Measurements from ENCODE around the gene TNFRSF18.
A peak's percentile ranks its signal among the peaks of the same experiment; 100 is the strongest.

Gene TNFRSF18

GRCh38 chr1:1164701-1165451 is 41.5 kb downstream of the TNFRSF18 start:
- no peak for DNase-seq (ENCODE audit: low spot score)

- DNase-seq (ENCODE audit: low spot score) = no peak
Measured at GRCh38 chr1:1164361-1164700, 42.1 kb downstream of the TNFRSF18 start.

- DNase-seq (ENCODE audit: low spot score) = no peak
Measured at GRCh38 chr1:1163538-1164070, 42.8 kb downstream of the TNFRSF18 start.

- DNase-seq (ENCODE audit: low spot score) = no peak
Measured at GRCh38 chr1:1162597-1163537, 43.5 kb downstream of the TNFRSF18 start.

GRCh38 chr1:1161683-1162079 is 44.7 kb downstream of the TNFRSF18 start:
- DNase-seq (ENCODE audit: low spot score) = no peak

- no peak for DNase-seq (ENCODE audit: low spot score)
Measured at GRCh38 chr1:1161078-1161682, 45.2 kb downstream of the TNFRSF18 start.

- no peak for DNase-seq (ENCODE audit: low spot score)
Measured at GRCh38 chr1:1160281-1160930, 46.0 kb downstream of the TNFRSF18 start.

- DNase-seq (ENCODE audit: low spot score) = peak; percentile 89
Measured at GRCh38 chr1:1157914-1158710, 48.3 kb downstream of the TNFRSF18 start.

- peak; percentile 76 for DNase-seq (ENCODE audit: low spot score)
Measured at GRCh38 chr1:1157426-1157913, 48.9 kb downstream of the TNFRSF18 start.

- DNase-seq (ENCODE audit: low spot score) = no peak
Measured at GRCh38 chr1:1157033-1157365, 49.4 kb downstream of the TNFRSF18 start.

GRCh38 chr1:1156140-1157032 is 50.0 kb downstream of the TNFRSF18 start:
- DNase-seq (ENCODE audit: low spot score) = peak; percentile 31

- no peak for DNase-seq (ENCODE audit: low spot score)
Measured at GRCh38 chr1:1155258-1155657, 51.1 kb downstream of the TNFRSF18 start.

- DNase-seq (ENCODE audit: low spot score) = no peak
Measured at GRCh38 chr1:1153874-1154273, 52.5 kb downstream of the TNFRSF18 start.

Data from putamen (tissue), 1 donor.